Epithelial cell of proximal tubule (primary cell): ENCODE data around the gene C1QTNF3. TPM values are rescaled to one million over a fixed set of nuclear protein-coding genes. Genes with fewer than 3 reads are reported as not detected.

Experiments used
- DNase-seq: peaks from one replicate; pipeline ENCODE4 v3.0.0-alpha.2; 2011; ENCODE audit warnings: low read depth
- H3K4me3 ChIP-seq: 2 replicates; pipeline ENCODE4 v1.5.1; 2011; ENCODE audit warnings: low read depth, mild to moderate bottlenecking, low read length
- total RNA-seq: library from RNA; depleted of rRNA; stranded (reverse); fragments of >200 nt; gene quantifications from 2 replicates; pipeline ENCODE4 v1.2.3, GENCODE V29; 2015
- TF ChIP-seq, protein P1 (sequence below): conservative IDR thresholded peaks from 2 replicates; pipeline ENCODE4 v1.5.1; 2012; ENCODE audit warnings: low read depth, mild to moderate bottlenecking, low read length

Gene C1QTNF3
- total RNA-seq, 1 donor from 2014 or later, result 2.8 TPM

DNA sequence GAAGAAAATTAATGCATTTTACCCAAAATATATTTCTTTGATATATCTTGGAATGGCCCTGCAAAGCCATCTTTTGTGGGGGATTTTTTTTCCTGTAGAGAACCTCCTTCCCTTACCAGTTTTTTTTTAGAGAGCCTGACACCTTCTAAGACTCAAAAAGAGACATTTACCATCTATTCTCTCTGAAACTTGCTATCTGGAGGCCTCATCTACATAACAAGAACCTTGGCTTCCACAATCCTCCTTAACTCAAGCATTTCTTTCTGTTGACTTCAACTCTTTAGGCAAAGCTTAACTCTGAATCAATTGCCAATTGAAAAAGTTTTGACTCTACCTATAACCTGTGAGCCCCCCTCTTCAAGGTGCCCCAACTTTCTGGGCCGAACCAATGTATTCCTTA lies 64.7 kb downstream of the C1QTNF3 start:
- DNase-seq, result no peak
- TF ChIP-seq, protein P1, sequence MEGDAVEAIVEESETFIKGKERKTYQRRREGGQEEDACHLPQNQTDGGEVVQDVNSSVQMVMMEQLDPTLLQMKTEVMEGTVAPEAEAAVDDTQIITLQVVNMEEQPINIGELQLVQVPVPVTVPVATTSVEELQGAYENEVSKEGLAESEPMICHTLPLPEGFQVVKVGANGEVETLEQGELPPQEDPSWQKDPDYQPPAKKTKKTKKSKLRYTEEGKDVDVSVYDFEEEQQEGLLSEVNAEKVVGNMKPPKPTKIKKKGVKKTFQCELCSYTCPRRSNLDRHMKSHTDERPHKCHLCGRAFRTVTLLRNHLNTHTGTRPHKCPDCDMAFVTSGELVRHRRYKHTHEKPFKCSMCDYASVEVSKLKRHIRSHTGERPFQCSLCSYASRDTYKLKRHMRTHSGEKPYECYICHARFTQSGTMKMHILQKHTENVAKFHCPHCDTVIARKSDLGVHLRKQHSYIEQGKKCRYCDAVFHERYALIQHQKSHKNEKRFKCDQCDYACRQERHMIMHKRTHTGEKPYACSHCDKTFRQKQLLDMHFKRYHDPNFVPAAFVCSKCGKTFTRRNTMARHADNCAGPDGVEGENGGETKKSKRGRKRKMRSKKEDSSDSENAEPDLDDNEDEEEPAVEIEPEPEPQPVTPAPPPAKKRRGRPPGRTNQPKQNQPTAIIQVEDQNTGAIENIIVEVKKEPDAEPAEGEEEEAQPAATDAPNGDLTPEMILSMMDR, result no peak
- H3K4me3 ChIP-seq, result no peak overlapping the region

DNA sequence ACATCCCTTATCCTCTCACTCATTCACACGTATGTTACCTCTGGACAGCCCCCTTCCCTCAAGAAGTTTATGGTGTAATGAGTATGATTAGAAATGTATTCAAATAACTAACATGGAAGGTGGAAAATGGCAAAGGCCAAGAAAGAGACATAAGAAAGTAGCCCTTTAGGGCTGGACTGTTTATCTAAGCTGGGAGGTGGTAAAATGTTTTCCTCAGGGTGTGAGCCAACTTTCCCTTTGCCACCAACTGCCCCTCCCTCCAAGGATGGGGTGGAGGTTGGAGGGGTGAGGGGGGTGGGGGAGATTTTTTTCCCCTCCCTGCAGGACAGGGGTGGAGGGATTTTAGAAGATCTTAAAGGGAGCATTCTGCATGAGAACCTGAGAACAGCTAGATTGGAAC lies 66.7 kb downstream of the C1QTNF3 start:
- TF ChIP-seq, protein P1, result no peak
- no peak overlapping the region for H3K4me3 ChIP-seq
- DNase-seq, result no peak

DNA sequence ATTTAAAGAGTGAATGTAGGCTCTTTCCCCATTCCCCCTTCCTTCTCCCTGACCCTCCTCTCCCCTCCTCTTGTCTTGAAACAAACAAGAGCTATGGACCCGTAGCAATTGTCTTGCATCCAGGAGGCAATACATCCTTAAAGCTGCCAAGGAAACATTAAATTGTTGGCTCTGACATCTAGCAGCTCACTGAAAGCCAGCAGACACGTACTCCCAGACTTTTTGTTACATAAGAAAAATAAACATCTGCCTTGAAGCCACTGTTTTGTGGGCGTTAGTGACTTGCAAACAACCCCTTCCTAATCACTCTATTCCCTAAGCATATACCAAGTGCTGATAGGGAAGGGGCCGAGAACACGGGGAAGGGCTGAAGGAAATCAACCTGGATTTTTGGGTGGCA lies 67.2 kb downstream of the C1QTNF3 start:
- no peak overlapping the region for H3K4me3 ChIP-seq
- TF ChIP-seq, protein P1, result no peak
- no peak for DNase-seq

DNA sequence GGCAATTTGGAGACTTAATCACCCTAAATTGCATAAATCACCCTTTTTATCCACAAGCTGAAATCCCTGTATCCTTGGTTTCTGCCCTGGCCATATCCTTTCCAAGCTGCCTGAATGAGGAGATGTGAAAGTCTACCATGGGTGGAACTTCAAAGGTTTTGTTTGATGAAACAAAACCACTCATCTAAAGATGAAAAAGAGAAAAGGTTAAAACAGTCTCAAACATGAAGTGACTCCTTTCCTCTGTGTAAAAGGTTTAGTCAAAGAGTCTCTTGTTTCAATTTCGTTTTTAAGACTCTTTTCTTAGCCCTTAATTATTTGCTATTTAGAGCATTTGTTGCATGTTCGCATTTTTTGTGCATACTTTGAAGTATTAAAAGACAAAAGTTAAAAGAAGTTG lies 69.7 kb downstream of the C1QTNF3 start:
- no peak for DNase-seq
- no peak overlapping the region for H3K4me3 ChIP-seq
- TF ChIP-seq, protein P1, result no peak

DNA sequence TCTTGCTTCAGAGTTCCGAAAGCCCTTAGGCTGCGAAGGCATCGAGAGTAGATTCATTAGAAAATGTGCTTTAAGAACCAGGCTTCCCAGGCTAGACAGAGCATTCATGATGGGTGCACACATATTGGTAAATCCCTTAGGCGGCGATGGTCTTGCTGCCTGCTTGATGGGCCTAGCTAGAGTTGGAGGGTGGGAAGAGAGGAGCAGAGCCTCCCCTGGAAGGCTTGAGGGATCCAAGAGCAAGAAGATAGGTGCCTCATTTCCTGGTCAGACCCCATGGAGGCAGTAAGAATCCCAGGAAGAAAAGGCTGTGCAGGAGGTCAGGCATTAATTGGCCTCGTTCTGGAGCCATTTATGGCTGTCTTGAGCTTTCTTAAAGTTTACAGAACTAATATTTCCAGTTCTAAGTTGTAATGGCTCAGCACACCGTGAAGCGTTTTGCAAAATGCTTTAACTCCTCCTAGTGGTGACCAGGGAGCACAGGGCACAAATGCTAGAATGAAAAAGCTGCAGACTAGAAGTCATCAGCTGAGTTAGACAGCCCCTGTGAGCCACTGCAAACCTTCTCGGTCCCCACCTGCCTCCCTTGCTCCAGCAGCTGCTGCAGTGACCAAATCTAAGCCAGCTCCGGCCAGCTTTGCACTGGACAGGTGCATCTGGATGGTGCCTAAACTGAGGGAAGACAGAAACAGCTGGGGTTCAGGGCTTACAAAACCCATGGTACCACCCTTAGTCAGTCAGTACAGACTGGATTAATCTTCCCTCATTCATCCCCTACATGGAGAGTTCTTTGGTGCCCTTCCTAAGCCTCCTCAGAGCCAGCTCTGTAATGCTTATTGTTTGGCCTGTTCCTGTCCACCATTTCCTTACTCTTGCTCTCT lies 73.2 kb downstream of the C1QTNF3 start:
- H3K4me3 ChIP-seq, result no peak overlapping the region
- TF ChIP-seq, protein P1, result peak; percentile 84

DNA sequence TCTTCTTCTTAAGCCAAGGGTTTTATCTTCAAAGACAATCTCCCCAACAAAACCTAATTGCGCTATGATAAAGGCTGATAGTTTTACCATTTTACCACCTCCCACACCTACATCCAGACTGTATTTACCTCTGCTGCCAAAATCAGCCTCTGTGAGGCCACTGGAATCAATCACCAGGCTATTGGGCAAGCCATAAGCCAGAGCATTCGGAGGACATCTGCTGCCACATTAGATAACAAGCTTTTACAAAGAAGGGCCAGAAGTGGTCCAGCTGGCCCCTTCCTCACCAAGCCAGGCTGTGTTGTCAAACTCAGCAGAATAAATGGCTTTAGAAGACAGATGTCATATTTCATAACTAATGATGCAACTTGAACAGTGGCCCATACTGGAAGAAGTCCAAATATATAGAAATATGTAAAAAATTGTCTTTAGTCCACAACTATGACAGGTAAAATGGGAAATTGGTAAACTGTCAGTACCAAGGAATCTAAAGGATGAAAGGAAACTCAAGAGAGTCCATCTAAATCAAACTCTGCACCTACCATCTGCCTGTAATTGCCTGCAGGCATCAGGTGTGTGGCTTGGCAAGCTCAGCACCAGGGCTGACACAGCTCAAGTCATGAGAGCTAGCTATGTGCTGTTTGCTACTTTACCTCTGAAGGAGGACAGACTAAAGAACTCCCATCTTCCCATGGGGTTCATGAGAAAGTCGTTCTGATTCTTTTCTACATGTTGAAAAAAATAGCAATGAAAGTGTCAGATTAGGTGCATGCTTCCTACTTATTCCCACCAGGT lies 74.6 kb downstream of the C1QTNF3 start:
- no peak overlapping the region for H3K4me3 ChIP-seq
- DNase-seq, result no peak
- TF ChIP-seq, protein P1, result no peak

More for the DNA sequence above, 73.2 kb downstream of the C1QTNF3 start:
- no peak for DNase-seq

Other genes starting within 250 kb of the C1QTNF3 start
- 2.1 and 3.3 TPM in 2 replicates for gene ADAMTS12, start 151.2 kb downstream of the C1QTNF3 start, total RNA-seq
- gene RXFP3, start 106.8 kb downstream of the C1QTNF3 start, total RNA-seq, result not detected in 2 replicates
- gene SLC45A2, start 58.5 kb downstream of the C1QTNF3 start, total RNA-seq, result not detected in 2 replicates
- 5.4 and 6.4 TPM in 2 replicates for gene AMACR, start 35.2 kb downstream of the C1QTNF3 start, total RNA-seq